ENCODE measurements around the gene EFNB2. TPM values are rescaled to one million over a fixed set of nuclear protein-coding genes. Genes with fewer than 3 reads are reported as not detected.

Gene EFNB2
- total and polyA plus RNA-seq, 4 donors: 7.3 to 35.0 (median 20.3) TPM

- DNase-seq: no peak
- WGBS, 2 donors: 79 to 85% methylated on average over 5 of the region's 5 CpGs
Observed at GRCh38 chr13:106515635-106516254, 19.7 kb downstream of the EFNB2 start.

DNA sequence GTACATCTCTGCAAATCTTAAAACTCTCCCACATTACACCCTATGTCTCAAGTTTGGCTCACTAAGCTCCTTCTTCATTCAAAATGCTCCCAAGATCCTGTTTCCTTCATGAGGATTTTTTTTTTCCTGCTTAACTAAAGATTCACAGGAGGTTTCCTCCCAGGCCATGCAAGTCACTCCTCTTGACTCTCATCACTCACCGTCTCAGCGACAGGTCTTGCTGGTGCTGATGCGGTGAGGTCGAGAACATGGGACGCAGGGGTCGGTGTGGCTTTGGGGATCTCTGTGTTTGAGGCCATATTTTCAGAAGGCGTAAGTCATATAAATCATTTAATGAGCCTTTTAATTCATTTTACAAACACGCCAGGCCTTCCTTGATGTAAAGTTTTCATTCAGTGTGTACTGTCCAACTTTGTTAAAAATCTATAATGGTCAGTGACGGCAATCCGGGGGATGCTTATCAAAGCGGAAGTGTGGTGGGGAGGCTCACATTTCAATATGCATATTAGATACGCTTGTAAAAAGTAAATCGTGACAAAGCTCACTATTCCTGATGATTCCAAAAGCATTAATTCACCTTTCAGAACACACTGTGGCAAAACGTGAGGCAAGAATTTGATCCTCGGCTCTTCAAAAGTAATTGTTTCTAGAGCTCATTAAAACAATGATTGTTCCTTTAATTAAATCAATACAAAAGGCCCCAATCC lies 20.4 kb downstream of the EFNB2 start:
- intact Hi-C loops (cut with DNase I): no loop called here
- Histone ChIP-seq H3K27ac (ENCODE audit: low read depth in 1 of 2, low read length in 2 of 2) (no peak overlapping the region), H3K4me1 (ENCODE audit: control insufficient read depth in 1 of 2, insufficient read depth in 2 of 2, low read length in 2 of 2) (peaks cover 6 to 7% of the 10 kb centered on the region in 2 donors), H3K4me3 (ENCODE audit: low read length in 2 of 2) (no peak overlapping the region), H3K27me3 (ENCODE audit: control insufficient read depth in 1 of 2, insufficient read depth in 2 of 2, low read length in 1 of 2) (no peaks in the 10 kb centered on the region), H3K36me3 (ENCODE audit: control insufficient read depth in 1 of 2, insufficient read depth in 2 of 2, low read length in 1 of 2) (peaks cover 0 to 2% of the 10 kb centered on the region in 2 donors), H3K9me3 (ENCODE audit: control insufficient read depth, low read length) (no peaks in the 10 kb centered on the region)
- 74 to 82% methylated on average over 15 of the region's 15 CpGs for WGBS, 2 donors
- no peak for ATAC-seq (ENCODE audit: low FRiP score)
- no peak for DNase-seq

More at GRCh38 chr13:106515635-106516254, 19.7 kb downstream of the EFNB2 start:
- no peaks in the 10 kb centered on the region for H3K36me3 ChIP-seq (ENCODE audit: control insufficient read depth in 1 of 2, insufficient read depth in 2 of 2, low read length in 1 of 2)
- H3K27me3 ChIP-seq (ENCODE audit: control insufficient read depth in 1 of 2, insufficient read depth in 2 of 2, low read length in 1 of 2): no peaks in the 10 kb centered on the region
- no peak overlapping the region for H3K4me3 ChIP-seq (ENCODE audit: low read length in 2 of 2)
- H3K27ac ChIP-seq (ENCODE audit: low read depth in 1 of 2, low read length in 2 of 2): no peak overlapping the region
- no peak for ATAC-seq (ENCODE audit: low FRiP score)
- H3K9me3 ChIP-seq (ENCODE audit: control insufficient read depth, low read length): no peaks in the 10 kb centered on the region
- peaks cover 6 to 7% of the 10 kb centered on the region in 2 donors for H3K4me1 ChIP-seq (ENCODE audit: control insufficient read depth in 1 of 2, insufficient read depth in 2 of 2, low read length in 2 of 2)
- intact Hi-C loops (cut with DNase I): no loop called here

DNA sequence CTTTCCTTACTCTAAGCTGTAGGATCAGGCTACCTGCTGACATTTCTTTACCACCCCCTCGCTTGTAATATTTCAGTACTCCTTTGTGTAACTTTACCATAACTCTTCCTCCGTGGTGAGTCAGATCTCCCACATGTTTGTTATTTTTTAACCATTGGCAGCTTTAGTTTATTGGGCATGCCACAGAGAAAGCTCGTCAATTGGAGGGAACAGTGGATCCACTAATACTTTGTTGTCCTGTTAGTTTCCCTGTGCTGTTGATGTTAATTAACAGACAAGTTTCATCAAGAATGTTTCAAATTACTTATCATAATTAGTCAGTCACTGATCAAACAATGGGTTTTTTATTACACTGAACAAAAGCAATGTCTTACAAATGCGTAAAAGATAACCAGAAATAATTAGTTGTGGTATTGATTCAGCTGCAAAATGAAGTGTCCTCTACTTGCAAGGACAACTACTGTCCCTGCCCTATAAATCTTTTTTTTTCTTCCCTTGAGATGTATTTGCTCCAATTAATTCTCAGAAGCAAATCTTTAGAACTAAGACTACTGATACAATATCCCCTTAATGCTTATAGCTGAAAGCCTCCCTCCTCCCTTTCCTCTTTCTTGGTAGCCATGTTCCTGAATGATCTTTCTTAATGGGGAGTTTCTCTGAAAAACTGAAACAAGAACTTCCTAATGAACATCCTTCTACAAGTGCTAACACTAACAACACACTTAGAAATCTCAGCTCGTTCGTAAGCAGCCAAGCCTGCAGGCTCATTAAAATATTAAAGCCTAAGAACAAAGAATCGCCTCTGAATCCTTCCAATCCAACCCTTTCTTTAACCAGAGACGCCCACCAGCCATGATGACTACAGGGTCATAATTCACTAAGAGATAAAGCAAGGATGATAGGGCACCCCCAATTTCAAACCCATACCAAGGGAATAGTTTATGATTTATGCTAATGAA lies 22.2 kb downstream of the EFNB2 start:
- WGBS, 2 donors: 67 to 73% methylated on average over 8 of the region's 8 CpGs

DNA sequence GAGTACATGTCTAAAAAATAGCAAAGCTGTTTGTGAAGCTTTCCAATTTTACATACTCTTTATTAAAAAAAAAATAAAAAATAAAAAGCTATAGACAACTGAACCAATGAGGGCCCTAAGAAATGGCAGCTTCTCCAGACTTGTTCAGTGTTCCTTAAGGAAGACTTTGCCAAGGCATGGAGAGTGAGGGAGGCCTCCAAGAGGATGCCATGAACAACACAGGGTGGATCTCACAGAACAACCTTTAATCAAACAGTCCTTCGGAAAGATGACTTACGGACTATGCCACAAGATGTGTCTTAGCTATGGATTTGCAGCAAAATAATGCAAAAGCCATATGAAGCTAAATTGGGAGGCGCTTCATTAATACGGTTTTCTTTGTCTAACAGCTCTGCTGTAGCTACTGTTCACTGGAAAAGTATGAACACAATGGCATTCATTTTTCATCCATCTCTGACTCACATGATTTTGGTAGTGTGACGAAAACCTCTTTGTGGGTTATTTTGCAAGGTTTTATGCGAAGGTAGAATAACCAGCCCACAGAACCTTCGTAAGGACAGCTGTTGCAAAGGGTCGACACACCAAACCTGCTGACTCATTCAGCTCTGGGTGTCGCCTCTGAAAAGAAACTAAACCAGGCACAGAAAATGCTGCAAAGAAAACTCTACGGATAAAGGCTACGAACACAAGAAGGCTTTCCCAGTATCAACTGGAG lies 27.7 kb downstream of the EFNB2 start:
- DNase-seq: no peak
- Histone ChIP-seq H3K4me3 (ENCODE audit: low read length in 2 of 2) (peak overlapping the region in 1 of 2 donors; percentile 54), H3K27me3 (ENCODE audit: control insufficient read depth in 1 of 2, insufficient read depth in 2 of 2, low read length in 1 of 2) (no peaks in the 10 kb centered on the region), H3K9me3 (ENCODE audit: control insufficient read depth, low read length) (no peaks in the 10 kb centered on the region), H3K27ac (ENCODE audit: low read depth in 1 of 2, low read length in 2 of 2) (peak overlapping the region; percentile 63 to 92), H3K4me1 (ENCODE audit: control insufficient read depth in 1 of 2, insufficient read depth in 2 of 2, low read length in 2 of 2) (peaks cover 11 to 15% of the 10 kb centered on the region in 2 donors), H3K36me3 (ENCODE audit: control insufficient read depth in 1 of 2, insufficient read depth in 2 of 2, low read length in 1 of 2) (peaks cover 0 to 2% of the 10 kb centered on the region in 2 donors)
- intact Hi-C loops (cut with DNase I): no loop called here
- WGBS, 2 donors: 23 to 26% methylated on average over 11 of the region's 11 CpGs
- no peak for ATAC-seq (ENCODE audit: low FRiP score)

More for the DNA sequence above, 22.2 kb downstream of the EFNB2 start:
- no peak for DNase-seq
- peaks cover 0 to 2% of the 10 kb centered on the region in 2 donors for H3K36me3 ChIP-seq (ENCODE audit: control insufficient read depth in 1 of 2, insufficient read depth in 2 of 2, low read length in 1 of 2)
- no peak for ATAC-seq (ENCODE audit: low FRiP score)
- no peak overlapping the region for H3K27ac ChIP-seq (ENCODE audit: low read depth in 1 of 2, low read length in 2 of 2)
- no peaks in the 10 kb centered on the region for H3K9me3 ChIP-seq (ENCODE audit: control insufficient read depth, low read length)
- peaks cover 5 to 7% of the 10 kb centered on the region in 2 donors for H3K4me1 ChIP-seq (ENCODE audit: control insufficient read depth in 1 of 2, insufficient read depth in 2 of 2, low read length in 2 of 2)
- no peaks in the 10 kb centered on the region for H3K27me3 ChIP-seq (ENCODE audit: control insufficient read depth in 1 of 2, insufficient read depth in 2 of 2, low read length in 1 of 2)
- intact Hi-C loops (cut with DNase I): no loop called here
- H3K4me3 ChIP-seq (ENCODE audit: low read length in 2 of 2): no peak overlapping the region

DNA sequence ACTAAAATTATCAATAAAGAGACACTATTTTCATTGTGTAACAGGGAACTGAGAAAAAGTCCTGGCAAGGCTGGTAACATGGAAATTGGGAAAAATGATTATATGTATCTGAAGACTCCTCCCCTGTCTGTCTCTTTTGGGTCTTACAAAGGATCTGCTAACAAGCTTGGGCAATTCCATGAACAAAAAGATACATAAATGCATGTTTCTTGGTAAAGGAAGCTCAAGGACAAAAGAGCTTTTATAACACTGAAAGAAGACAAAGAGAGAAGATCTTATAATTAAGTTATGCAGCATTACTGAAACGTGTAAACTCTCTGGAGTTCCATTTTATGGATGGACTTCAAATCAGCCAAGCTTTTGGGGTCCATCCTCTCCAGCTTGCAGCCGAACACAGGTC lies 29.2 kb downstream of the EFNB2 start:
- Histone ChIP-seq H3K27ac (ENCODE audit: low read depth in 1 of 2, low read length in 2 of 2) (no peak overlapping the region), H3K4me3 (ENCODE audit: low read length in 2 of 2) (no peak overlapping the region), H3K4me1 (ENCODE audit: control insufficient read depth in 1 of 2, insufficient read depth in 2 of 2, low read length in 2 of 2) (peaks cover 11 to 16% of the 10 kb centered on the region in 2 donors), H3K9me3 (ENCODE audit: control insufficient read depth, low read length) (no peaks in the 10 kb centered on the region), H3K36me3 (ENCODE audit: control insufficient read depth in 1 of 2, insufficient read depth in 2 of 2, low read length in 1 of 2) (peaks cover 0 to 2% of the 10 kb centered on the region in 2 donors), H3K27me3 (ENCODE audit: control insufficient read depth in 1 of 2, insufficient read depth in 2 of 2, low read length in 1 of 2) (no peaks in the 10 kb centered on the region)
- intact Hi-C loops (cut with DNase I): no loop called here
- WGBS, 2 donors: 46 to 72% methylated on average over 2 of the region's 2 CpGs
- no peak for ATAC-seq (ENCODE audit: low FRiP score)
- DNase-seq: no peak

- intact Hi-C loops (cut with DNase I): no loop called here
- Histone ChIP-seq H3K27me3 (ENCODE audit: control insufficient read depth in 1 of 2, insufficient read depth in 2 of 2, low read length in 1 of 2) (no peaks in the 10 kb centered on the region), H3K4me1 (ENCODE audit: control insufficient read depth in 1 of 2, insufficient read depth in 2 of 2, low read length in 2 of 2) (peaks cover 11 to 16% of the 10 kb centered on the region in 2 donors), H3K9me3 (ENCODE audit: control insufficient read depth, low read length) (no peaks in the 10 kb centered on the region), H3K36me3 (ENCODE audit: control insufficient read depth in 1 of 2, insufficient read depth in 2 of 2, low read length in 1 of 2) (peaks cover 0 to 2% of the 10 kb centered on the region in 2 donors), H3K27ac (ENCODE audit: low read depth in 1 of 2, low read length in 2 of 2) (no peak overlapping the region), H3K4me3 (ENCODE audit: low read length in 2 of 2) (no peak overlapping the region)
- ATAC-seq (ENCODE audit: low FRiP score): no peak
- WGBS, 2 donors: 65 to 74% methylated on average over 4 of the region's 4 CpGs
- DNase-seq: no peak
Observed at GRCh38 chr13:106505732-106506131, 29.7 kb downstream of the EFNB2 start.

GRCh38 chr13:106505295-106505694 lies 30.2 kb downstream of the EFNB2 start:
- ATAC-seq (ENCODE audit: low FRiP score) (no peak), DNase-seq (no peak)
- Histone ChIP-seq H3K9me3 (ENCODE audit: control insufficient read depth, low read length) (no peaks in the 10 kb centered on the region), H3K36me3 (ENCODE audit: control insufficient read depth in 1 of 2, insufficient read depth in 2 of 2, low read length in 1 of 2) (peaks cover 0 to under 1% of the 10 kb centered on the region in 2 donors), H3K4me1 (ENCODE audit: control insufficient read depth in 1 of 2, insufficient read depth in 2 of 2, low read length in 2 of 2) (peaks cover 11 to 16% of the 10 kb centered on the region in 2 donors), H3K4me3 (ENCODE audit: low read length in 2 of 2) (no peak overlapping the region), H3K27ac (ENCODE audit: low read depth in 1 of 2, low read length in 2 of 2) (peak overlapping the region in 1 of 2 donors; percentile 4), H3K27me3 (ENCODE audit: control insufficient read depth in 1 of 2, insufficient read depth in 2 of 2, low read length in 1 of 2) (no peaks in the 10 kb centered on the region)
- 44 to 51% methylated on average over 4 of the region's 4 CpGs for WGBS, 2 donors
- intact Hi-C loops (cut with DNase I): no loop called here

Data from aorta (tissue), 5 donors.